DND-41 (cell line): ENCODE measurements around the gene STAG1.

Experiments
- ATAC-seq: fragments of 200-7000 bp; cut with Tn5 transposase; 3 replicates; pipeline ENCODE4 v1.9.1; 2021; ENCODE audit warnings: low read depth; ENCODE audit not compliant: insufficient read depth
- DNase-seq: peaks from one replicate; pipeline ENCODE4 v3.0.0-alpha.2; 2020
- H2AFZ ChIP-seq: 2 replicates; pipeline ENCODE4 v1.6.0; 2012; ENCODE audit warnings: low read depth, low read length
- H3K27ac ChIP-seq: 2 replicates; pipeline ENCODE4 v1.5.1; 2012; ENCODE audit warnings: low read length, inconsistent platforms
- H3K27me3 ChIP-seq: fragments of 200-600 bp; sonication (generic); 2 replicates; pipeline ENCODE4 v1.6.0; 2012; ENCODE audit warnings: low read length, mild to moderate bottlenecking, inconsistent platforms; ENCODE audit not compliant: insufficient read depth, poor library complexity
- H3K36me3 ChIP-seq: 2 replicates; pipeline ENCODE4 v1.5.1; 2012; ENCODE audit warnings: low read length, inconsistent platforms; ENCODE audit not compliant: insufficient read depth
- H3K4me1 ChIP-seq: 2 replicates; pipeline ENCODE4 v1.5.1; 2012; ENCODE audit warnings: mild to moderate bottlenecking, low read length; ENCODE audit not compliant: insufficient read depth
- H3K4me2 ChIP-seq: 2 replicates; pipeline ENCODE4 v1.6.0; 2012; ENCODE audit warnings: mild to moderate bottlenecking, moderate library complexity, low read length, inconsistent platforms; ENCODE audit not compliant: insufficient read depth
- H3K4me3 ChIP-seq, 2 experiments: fragments of 200-600 bp in 1 of 2; shearing (Covaris generic) in 1 of 2; 2 replicates each; pipeline ENCODE4 v1.5.1; 2012 to 2016; ENCODE audit warnings: inconsistent platforms in 2 of 2, low read length in 2 of 2, mild to moderate bottlenecking in 2 of 2, low read depth in 1 of 2, moderate library complexity in 1 of 2
- H3K79me2 ChIP-seq: 2 replicates; pipeline ENCODE4 v1.6.0; 2012; ENCODE audit warnings: low read length, inconsistent platforms; ENCODE audit not compliant: insufficient read depth
- H3K9ac ChIP-seq: 2 replicates; pipeline ENCODE4 v1.6.0; 2012; ENCODE audit warnings: low read depth, mild to moderate bottlenecking, inconsistent platforms, low read length, moderate library complexity
- H3K9me3 ChIP-seq: 2 replicates; pipeline ENCODE4 v1.5.1; 2012; ENCODE audit warnings: low read length, moderate library complexity, mild to moderate bottlenecking, inconsistent platforms; ENCODE audit not compliant: insufficient read depth, severe bottlenecking
- H4K20me1 ChIP-seq: 2 replicates; pipeline ENCODE4 v1.6.0; 2012; ENCODE audit warnings: low read length; ENCODE audit not compliant: insufficient read depth
- CTCF ChIP-seq: IDR thresholded peaks from 2 replicates; pipeline ENCODE4 v1.5.1; 2012; ENCODE audit warnings: borderline replicate concordance, low read length, moderate library complexity, mild to moderate bottlenecking; ENCODE audit not compliant: poor library complexity, severe bottlenecking; ENCODE audit errors: extremely low read depth
- EZH2 ChIP-seq: IDR thresholded peaks from 3 replicates; pipeline ENCODE4 v1.6.1; 2012; ENCODE audit warnings: borderline replicate concordance, low read depth, mild to moderate bottlenecking, moderate library complexity, low read length, inconsistent platforms; ENCODE audit not compliant: severe bottlenecking

The STAG1 gene

GRCh38 chr3:136789976-136790375, 37.8 kb upstream of the STAG1 start:
- H2AFZ ChIP-seq: no peak overlapping the region
- no peaks in the 10 kb centered on the region for H3K27me3 ChIP-seq
- no peak overlapping the region for H3K4me2 ChIP-seq
- ATAC-seq (no peak), DNase-seq (no peak)
- no peaks in the 10 kb centered on the region for H3K36me3 ChIP-seq
- H3K9me3 ChIP-seq: no peaks in the 10 kb centered on the region
- H3K79me2 ChIP-seq: no peaks in the 10 kb centered on the region
- no peaks in the 10 kb centered on the region for H4K20me1 ChIP-seq
- peaks cover 18% of the 10 kb centered on the region for H3K4me1 ChIP-seq
- no peak overlapping the region for H3K9ac ChIP-seq
- TF ChIP-seq EZH2 (no peak), CTCF (no peak)
- H3K4me3 ChIP-seq: no peak overlapping the region
- no peak overlapping the region for H3K27ac ChIP-seq

GRCh38 chr3:136788154-136788553, 36.0 kb upstream of the STAG1 start:
- Histone ChIP-seq H3K9me3 (no peaks in the 10 kb centered on the region), H3K79me2 (no peaks in the 10 kb centered on the region), H2AFZ (no peak overlapping the region), H3K4me3 (no peak overlapping the region), H3K4me1 (peaks cover 18% of the 10 kb centered on the region), H3K36me3 (no peaks in the 10 kb centered on the region), H3K9ac (no peak overlapping the region), H3K27me3 (no peaks in the 10 kb centered on the region), H4K20me1 (no peaks in the 10 kb centered on the region), H3K27ac (no peak overlapping the region), H3K4me2 (no peak overlapping the region)
- DNase-seq (no peak), ATAC-seq (no peak)
- no peak for TF ChIP-seq EZH2

- no peak overlapping the region for H3K4me3 ChIP-seq
- ATAC-seq (peak; percentile 98), DNase-seq (peak; percentile 74)
- H3K9ac ChIP-seq: peak overlapping the region; percentile 31
- H3K27ac ChIP-seq: peak overlapping the region; percentile 62
- H3K79me2 ChIP-seq: no peaks in the 10 kb centered on the region
- peak overlapping the region; percentile 57 for H3K4me2 ChIP-seq
- no peaks in the 10 kb centered on the region for H3K36me3 ChIP-seq
- H2AFZ ChIP-seq: peak overlapping the region; percentile 72
- peak; percentile 38 for TF ChIP-seq CTCF
- TF ChIP-seq EZH2: no peak
- peaks cover 18% of the 10 kb centered on the region for H3K4me1 ChIP-seq
- H3K27me3 ChIP-seq: no peaks in the 10 kb centered on the region
- H4K20me1 ChIP-seq: no peaks in the 10 kb centered on the region
- H3K9me3 ChIP-seq: no peaks in the 10 kb centered on the region
Measured at GRCh38 chr3:136787349-136787748, 35.2 kb upstream of the STAG1 start.

- Histone ChIP-seq H3K4me1 (peaks cover 18% of the 10 kb centered on the region), H3K9ac (no peak overlapping the region), H2AFZ (no peak overlapping the region), H4K20me1 (no peaks in the 10 kb centered on the region), H3K4me3 (no peak overlapping the region), H3K36me3 (no peaks in the 10 kb centered on the region), H3K79me2 (no peaks in the 10 kb centered on the region), H3K27me3 (no peaks in the 10 kb centered on the region), H3K27ac (no peak overlapping the region), H3K4me2 (no peak overlapping the region), H3K9me3 (no peaks in the 10 kb centered on the region)
- ATAC-seq (no peak), DNase-seq (no peak)
- TF ChIP-seq EZH2: no peak
- no peak for TF ChIP-seq CTCF
Measured at GRCh38 chr3:136783708-136784191, 31.6 kb upstream of the STAG1 start.
